Stimulated activated CD8-positive, alpha-beta memory T cell treated with anti-CD3 and anti-CD28 coated beads, Interleukin-7, amount 100 ng/mL, for 48 hours (primary cell): Measurements from ENCODE around the gene PGP.
"Not testable (repeated sequence)": the region's sequence is repeated elsewhere in the genome, so short reads cannot be mapped to it uniquely, and the experiment has no call there.

Source experiments
- DNase-seq, 2 donors: peaks; one replicate each; pipeline ENCODE4 v3.0.0-alpha.2; 2020; ENCODE audit warnings: low read depth in 1 of 2; ENCODE audit errors: extremely low read depth in 1 of 2

Gene PGP

GRCh38 chr16:2223221-2223941 lies 8.7 kb upstream of the PGP start, which contains the start of gene E4F1:
E4F1 (plus strand) TSS chr16:2223591; CDS start chr16:2223614, 23 bp downstream.
- peak; percentile 99 to 100 for DNase-seq

GRCh38 chr16:2216330-2216729 lies 1.7 kb upstream of the PGP start:
- no peak for DNase-seq

- DNase-seq = no peak
Observed at GRCh38 chr16:2213817-2214718, 572 bp downstream of the PGP start.

GRCh38 chr16:2212362-2213324 lies 2.0 kb downstream of the PGP start:
- DNase-seq = no peak

GRCh38 chr16:2211923-2212347 lies 2.7 kb downstream of the PGP start:
- DNase-seq = no peak

GRCh38 chr16:2210386-2211365 lies 4.0 kb downstream of the PGP start, which contains the start of gene BRICD5:
BRICD5 (minus strand) TSS chr16:2210863; CDS start chr16:2210833, 30 bp downstream.
- DNase-seq = no peak

- DNase-seq = no peak
Observed at GRCh38 chr16:2210009-2210332, 4.7 kb downstream of the PGP start.

- no peak for DNase-seq
Observed at GRCh38 chr16:2209258-2210008, 5.2 kb downstream of the PGP start.

- DNase-seq = no peak
Observed at GRCh38 chr16:2208772-2209171, 5.9 kb downstream of the PGP start.

GRCh38 chr16:2208308-2208707 lies 6.3 kb downstream of the PGP start:
- no peak for DNase-seq

GRCh38 chr16:2207872-2208271 lies 6.8 kb downstream of the PGP start:
- DNase-seq = no peak

GRCh38 chr16:2206780-2207433 lies 7.7 kb downstream of the PGP start:
- DNase-seq = no peak

GRCh38 chr16:2206420-2206779 lies 8.2 kb downstream of the PGP start:
- no peak for DNase-seq

GRCh38 chr16:2205967-2206313 lies 8.7 kb downstream of the PGP start:
- no peak for DNase-seq

GRCh38 chr16:2205104-2205966 lies 9.3 kb downstream of the PGP start, which contains the start of gene MLST8:
MLST8 (plus strand) TSS chr16:2205454; CDS start chr16:2206086, 632 bp downstream.
- peak; percentile 70 to 80 for DNase-seq

GRCh38 chr16:2204416-2205103 lies 10.1 kb downstream of the PGP start:
- DNase-seq = no peak

- DNase-seq = not testable (repeated sequence)
Observed at GRCh38 chr16:2203119-2203688, 11.4 kb downstream of the PGP start.
